T-helper 1 cell treated with Interleukin-12 subunit alpha and Interleukin-12 subunit beta and Interleukin-4 antibody, amounts not matched to agents 30 ng/mL and 1 ng/mL, for 36 hours (primary cell): Measurements from ENCODE around the gene ZNF205. TPM values are rescaled to one million over a fixed set of nuclear protein-coding genes. Genes with fewer than 3 reads are reported as not detected.
"Not testable (repeated sequence)": the region's sequence is repeated elsewhere in the genome, so short reads cannot be mapped to it uniquely, and the experiment has no call there.

Experiments
- intact Hi-C: fragments of 100-400 bp; cut with micrococcal nuclease; formaldehyde crosslinking; loops from one replicate; pipeline ENCODE4 v1.15.1; 2024
- total RNA-seq: library from RNA; stranded (reverse); gene quantifications from 2 replicates; pipeline ENCODE4 v1.2.3, GENCODE V29; 2022

ZNF205 gene
- total RNA-seq, 1 donor from 2014 or later, result 0.15 TPM

DNA sequence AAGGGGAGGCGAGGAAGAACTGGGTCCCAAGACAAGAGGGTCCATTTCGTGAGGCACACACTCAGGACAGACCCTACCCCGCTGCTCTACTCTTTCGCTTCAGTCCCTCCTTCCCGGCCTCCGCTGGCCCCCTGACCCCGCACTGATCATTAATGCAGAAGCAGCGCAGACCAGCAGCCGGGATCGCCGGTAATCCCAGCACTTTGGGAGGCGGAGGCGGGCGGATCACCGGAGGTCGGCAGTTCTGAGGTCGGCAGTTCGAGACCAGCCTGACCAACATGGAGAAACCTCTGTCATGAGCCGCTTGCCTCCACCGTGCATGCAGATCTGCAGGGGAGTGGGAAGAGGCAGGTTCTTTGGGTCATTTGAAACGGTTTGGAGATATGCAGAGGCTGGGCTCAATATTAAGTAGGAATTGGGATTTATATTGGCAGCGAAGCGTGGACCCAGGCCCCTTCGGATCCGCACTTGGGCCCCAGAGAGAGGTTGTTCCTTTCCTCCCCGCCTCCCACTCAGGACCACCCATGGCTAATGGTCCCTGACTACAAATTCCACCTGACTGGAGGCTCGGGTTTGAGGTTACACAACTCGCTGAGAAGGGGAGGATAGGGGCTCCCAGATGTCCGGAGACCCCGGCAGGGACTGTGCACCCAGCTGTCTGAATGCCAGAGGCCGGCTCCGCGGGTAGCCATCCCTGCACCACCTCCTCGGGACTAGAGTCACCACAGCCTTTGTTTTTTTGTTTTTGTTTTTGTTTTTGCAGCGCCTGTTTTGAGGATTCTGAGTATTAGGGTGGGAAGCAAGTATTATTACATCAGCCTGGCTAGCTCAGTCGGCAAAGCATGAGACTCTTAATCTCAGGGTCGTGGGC, 52.0 kb downstream of the ZNF205 start:
- intact Hi-C loops, result no loop called here

DNA sequence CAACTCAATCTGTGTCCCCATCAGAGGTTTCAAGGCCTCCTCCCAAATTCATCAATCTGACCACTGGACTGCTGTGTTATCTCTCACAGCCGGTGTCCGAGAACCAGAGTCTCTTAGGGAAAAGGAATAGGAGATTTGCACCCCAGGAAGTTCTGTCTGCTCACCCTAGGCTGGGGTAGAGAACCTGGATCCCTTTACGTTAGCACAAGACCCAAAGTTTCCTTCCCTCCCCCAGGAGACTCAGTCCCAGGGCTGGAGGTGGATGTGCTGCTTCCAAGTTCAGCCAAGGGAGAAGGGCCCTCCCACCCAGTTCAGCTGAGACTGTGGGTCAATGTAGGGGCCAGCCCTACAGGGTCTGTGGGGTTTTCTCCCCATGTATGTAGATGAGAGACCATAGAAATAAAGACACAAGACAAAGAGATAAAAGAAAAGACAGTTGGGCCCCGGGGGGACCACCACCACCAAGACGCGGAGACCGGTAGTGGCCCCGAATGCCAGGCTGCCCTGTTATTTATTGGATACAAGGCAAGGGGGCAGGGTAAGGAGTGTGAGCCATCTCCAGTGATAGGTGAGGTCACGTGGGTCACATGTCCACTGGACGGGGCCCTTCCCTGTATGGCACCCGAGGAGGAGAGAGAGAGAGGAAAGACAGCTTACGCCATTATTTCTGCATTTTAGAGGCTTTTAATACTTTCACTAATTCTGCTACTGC, 52.9 kb downstream of the ZNF205 start:
- intact Hi-C loops, result no loop called here

DNA sequence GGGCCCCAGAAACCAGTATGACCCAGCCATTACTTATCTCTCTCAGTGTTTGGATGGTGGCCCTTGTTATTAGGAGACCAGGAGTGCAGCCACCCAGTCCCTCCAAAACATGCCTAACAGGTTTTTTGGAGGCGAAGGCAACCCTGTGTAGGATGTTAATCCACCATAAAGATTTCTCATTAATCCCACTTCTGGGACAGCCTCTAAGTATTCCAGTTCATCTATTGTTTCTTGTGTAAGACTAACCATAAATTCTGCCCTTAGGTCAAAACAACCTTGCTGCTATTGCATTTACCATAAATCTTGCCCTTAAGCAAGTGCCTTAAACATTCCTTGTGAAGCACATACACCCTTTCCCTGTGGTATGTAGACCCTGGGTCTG, 54.1 kb downstream of the ZNF205 start:
- intact Hi-C loops, result loop anchor here (1.0 to 2.0 kb wide), 8 partner anchors 8 to 164 kb away; partner anchors contain the start of gene ZNF213

DNA sequence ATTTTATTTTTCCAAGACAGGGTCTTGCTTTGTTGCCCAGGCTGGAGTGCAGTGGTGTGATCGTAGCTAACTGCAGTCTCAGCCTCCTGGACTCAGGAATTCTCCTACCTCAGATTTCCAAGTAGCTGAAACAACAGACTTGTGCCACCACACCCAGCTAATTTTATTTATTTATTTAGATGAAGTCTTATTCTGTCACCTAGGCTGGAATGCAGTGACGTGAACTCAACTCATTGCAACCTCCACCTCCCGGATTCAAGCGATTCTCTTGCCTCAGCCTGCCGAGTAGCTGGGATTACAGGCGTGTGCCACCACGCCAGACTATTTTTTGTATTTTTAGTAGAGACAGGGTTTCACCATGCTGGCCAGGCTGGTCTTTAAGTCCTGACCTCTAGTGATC, 56.3 kb downstream of the ZNF205 start:
- intact Hi-C loops, result not testable (repeated sequence)

Other genes starting within 250 kb of the ZNF205 start
- gene FLYWCH2, start 229.4 kb upstream of the ZNF205 start, total RNA-seq, result 21.1 and 24.2 TPM in 2 replicates
- 74.3 and 83.1 TPM in 2 replicates for gene FLYWCH1, start 200.7 kb upstream of the ZNF205 start, total RNA-seq
- not detected in 2 replicates for gene KREMEN2, start 148.3 kb upstream of the ZNF205 start, total RNA-seq
- gene PAQR4, start 143.2 kb upstream of the ZNF205 start, total RNA-seq, result 31.9 and 32.3 TPM in 2 replicates
- 91.5 and 92.0 TPM in 2 replicates for gene PKMYT1, start 132.1 kb upstream of the ZNF205 start, total RNA-seq
- 0.10 TPM in 1 of 2 replicates, not detected in the other for gene CLDN9, start 99.7 kb upstream of the ZNF205 start, total RNA-seq
- gene CLDN6, start 94.4 kb upstream of the ZNF205 start, total RNA-seq, result not detected in 2 replicates
- gene TNFRSF12A, start 92.2 kb upstream of the ZNF205 start, total RNA-seq, result 4.2 and 5.1 TPM in 2 replicates
- gene HCFC1R1, start 88.6 kb upstream of the ZNF205 start, total RNA-seq, result 27.9 and 28.1 TPM in 2 replicates
- gene THOC6, start 88.6 kb upstream of the ZNF205 start, total RNA-seq, result 45.2 and 46.6 TPM in 2 replicates
- gene BICDL2, start 75.6 kb upstream of the ZNF205 start, total RNA-seq, result 0.51 and 0.61 TPM in 2 replicates
- gene MMP25, start 66.0 kb upstream of the ZNF205 start, total RNA-seq, result 93.6 and 93.9 TPM in 2 replicates
- gene IL32, start 46.9 kb upstream of the ZNF205 start, total RNA-seq, result 4,509 and 4,510 TPM in 2 replicates
- 0.12 and 0.24 TPM in 2 replicates for gene ZSCAN10, start 13.3 kb upstream of the ZNF205 start, total RNA-seq
- 11.3 and 13.3 TPM in 2 replicates for gene ZNF213, start 22.4 kb downstream of the ZNF205 start, total RNA-seq
- not detected in 2 replicates for gene OR1F1, start 75.6 kb downstream of the ZNF205 start, total RNA-seq
- gene ZNF200, start 122.6 kb downstream of the ZNF205 start, total RNA-seq, result 19.6 and 20.1 TPM in 2 replicates
- gene MEFV, start 144.0 kb downstream of the ZNF205 start, total RNA-seq, result 0.32 TPM in 1 of 2 replicates, not detected in the other
- 23.1 and 25.0 TPM in 2 replicates for gene ZNF263, start 170.9 kb downstream of the ZNF205 start, total RNA-seq
- gene TIGD7, start 192.8 kb downstream of the ZNF205 start, total RNA-seq, result 2.6 and 4.0 TPM in 2 replicates
- 43.8 and 47.2 TPM in 2 replicates for gene ZNF75A, start 192.9 kb downstream of the ZNF205 start, total RNA-seq
- gene OR2C1, start 243.3 kb downstream of the ZNF205 start, total RNA-seq, result not detected in 2 replicates